ENCODE results near the gene KCND3.
"Not testable (repeated sequence)": the region's sequence is repeated elsewhere in the genome, so short reads cannot be mapped to it uniquely, and the experiment has no call there.

Gene KCND3

DNA sequence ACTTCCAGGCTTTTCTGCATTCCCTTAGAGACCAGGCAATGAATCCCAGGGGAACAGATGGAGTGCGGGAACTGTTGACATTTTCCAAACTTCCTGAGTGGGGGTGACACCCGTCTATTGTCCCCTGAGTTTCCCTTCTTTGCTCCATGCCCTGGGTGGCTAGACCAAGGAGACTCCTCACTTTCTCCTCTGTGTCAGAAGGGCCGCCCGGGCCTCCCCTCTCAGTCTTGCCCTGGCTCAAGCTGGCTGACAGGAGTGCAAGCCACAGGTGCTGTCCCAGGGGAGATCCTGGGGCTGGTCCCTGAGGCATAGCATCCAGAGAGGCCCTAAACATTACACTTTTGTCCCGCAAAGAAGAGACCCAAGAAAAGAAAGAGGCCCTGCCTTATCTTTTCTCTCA lies 170.9 kb downstream of the KCND3 start:
- no peak for DNase-seq (ENCODE audit: low read depth in 2 of 2, low spot score in 1 of 2)

DNA sequence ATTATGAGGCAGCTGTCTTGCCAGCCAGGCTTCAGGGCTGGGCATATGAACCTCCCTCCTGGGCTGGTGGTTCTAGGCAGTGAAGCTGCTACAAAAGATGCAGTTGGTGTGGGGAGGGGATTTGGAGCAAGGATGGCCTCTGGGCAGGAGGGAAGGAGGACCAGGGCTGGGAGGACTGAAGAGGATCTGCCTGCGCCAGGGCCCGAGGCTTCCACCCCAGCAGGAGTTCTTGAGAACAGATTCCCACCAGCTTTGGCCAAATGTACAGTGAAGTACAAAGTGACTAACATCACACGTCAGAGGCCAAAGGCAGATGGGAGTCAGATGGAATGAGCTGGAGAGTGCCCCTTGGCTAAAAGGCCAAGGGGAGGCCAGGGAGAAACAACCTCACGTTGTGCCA lies 171.4 kb downstream of the KCND3 start:
- DNase-seq (ENCODE audit: low read depth in 2 of 2, low spot score in 1 of 2): no peak

DNA sequence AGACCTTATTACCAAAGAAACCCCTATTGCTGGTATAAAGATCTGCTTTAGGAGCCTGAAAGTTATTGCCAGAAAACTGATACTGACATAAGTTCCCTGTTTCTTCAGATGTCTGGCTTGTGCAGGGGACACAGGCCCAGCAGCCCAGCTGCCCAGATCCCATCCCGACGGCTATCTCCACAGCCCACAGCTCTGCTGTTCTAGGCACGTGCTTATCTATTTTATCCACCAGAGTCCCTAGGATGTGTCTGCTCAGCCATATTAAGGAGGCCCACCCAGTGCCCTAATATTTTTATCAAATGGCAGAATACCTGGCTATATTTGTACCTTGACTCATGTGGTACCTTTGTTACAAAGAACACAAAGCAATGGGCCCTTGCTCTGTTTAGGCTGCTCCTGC lies 174.8 kb downstream of the KCND3 start:
- DNase-seq (ENCODE audit: low read depth in 2 of 2, low spot score in 1 of 2): no peak

DNA sequence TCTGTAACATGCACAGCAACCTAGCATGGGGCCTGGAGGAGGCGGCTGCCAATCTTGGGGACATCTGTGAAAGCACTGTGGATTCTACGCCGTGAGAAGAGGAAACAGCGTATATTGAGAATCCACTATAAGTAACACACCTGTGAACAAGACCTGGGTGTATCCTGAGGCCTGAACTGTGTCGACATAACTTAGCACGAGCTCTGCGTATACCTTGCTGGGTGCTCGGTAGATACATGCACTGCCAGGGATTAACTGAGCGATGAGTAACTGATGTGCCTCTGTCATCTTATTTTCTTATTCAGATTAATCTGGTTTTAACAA lies 175.2 kb downstream of the KCND3 start:
- no peak for DNase-seq (ENCODE audit: low read depth in 2 of 2, low spot score in 1 of 2)

DNA sequence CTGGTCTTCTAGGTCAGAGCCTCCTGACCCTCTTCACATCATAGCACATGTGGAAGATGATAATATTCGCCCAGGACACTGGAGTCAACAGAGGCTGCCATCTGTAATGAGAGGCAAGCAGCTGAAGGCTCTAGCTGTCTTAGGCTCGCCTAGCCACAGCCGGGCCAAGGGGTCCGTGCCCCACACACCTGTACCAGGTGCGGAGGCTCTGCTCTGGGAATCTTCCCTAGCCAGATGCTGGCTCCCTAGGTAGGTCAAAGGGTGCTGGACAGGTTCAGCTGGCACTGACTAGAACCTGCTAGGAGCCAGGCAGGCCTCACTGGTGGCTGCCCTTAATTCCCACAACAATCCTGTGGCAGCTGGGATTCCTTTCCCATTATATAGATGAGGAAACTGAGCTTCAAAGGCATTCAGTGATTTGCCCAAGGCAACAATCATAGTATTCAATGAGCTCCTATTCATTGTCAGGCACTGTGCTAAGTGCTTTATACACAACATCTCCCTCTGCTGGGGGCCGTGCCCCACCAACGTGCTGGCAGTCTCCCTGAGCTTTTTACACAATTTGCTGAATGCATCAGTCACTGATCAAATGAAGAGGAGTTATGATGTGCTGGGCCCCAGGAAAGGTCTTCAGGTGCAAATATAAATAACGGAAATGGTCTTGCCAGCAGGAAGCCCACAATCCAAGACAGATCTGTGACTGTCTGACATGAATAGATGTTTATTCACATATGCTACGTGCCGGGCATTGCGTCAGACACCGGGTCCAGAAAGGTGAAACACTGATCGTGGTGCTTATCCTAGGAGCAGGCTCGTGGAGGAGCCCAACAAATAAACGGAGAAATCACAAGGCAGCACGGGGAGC lies 175.8 kb downstream of the KCND3 start:
- no peak for DNase-seq (ENCODE audit: low read depth in 2 of 2, low spot score in 1 of 2)

DNA sequence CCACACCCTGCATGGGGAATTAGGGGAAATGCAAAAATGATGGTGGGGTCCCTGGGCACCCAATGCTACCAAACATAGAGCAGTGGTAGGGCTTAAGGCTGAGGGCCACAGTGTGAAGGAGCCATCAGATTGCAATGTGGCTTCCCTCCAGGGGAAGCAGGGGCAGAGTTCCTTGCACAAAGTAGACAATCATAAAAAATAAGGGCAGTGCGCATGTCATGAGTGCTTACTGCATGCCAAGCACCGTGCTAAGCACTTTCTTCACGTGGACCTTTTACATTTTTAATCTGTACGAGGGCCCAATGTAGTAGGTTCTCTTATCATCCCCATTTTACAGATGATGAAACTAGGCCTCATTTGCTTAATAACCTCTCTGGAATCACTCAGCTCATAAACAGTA lies 177.2 kb downstream of the KCND3 start:
- DNase-seq (ENCODE audit: low read depth in 2 of 2, low spot score in 1 of 2): no peak

DNA sequence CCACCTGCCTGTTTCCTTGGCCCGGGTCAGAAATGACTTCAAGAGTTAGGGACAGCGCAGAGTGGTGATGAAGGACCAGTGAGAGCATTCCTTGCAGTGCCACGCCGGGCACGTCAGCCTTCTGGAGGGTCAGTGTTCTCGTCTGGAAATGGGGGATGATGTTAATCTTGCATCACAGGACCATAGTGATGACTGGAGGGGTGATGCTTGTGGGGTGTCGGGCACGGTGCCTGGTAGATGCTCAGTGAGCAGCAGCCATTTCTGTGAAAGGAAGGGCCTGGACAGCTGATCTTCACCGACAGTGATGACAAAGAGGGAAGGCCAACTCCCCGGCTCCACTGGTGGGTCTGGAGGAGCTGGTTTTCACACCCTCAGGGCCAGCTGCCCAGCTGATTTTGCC lies 177.6 kb downstream of the KCND3 start:
- DNase-seq (ENCODE audit: low read depth in 2 of 2, low spot score in 1 of 2): no peak

DNA sequence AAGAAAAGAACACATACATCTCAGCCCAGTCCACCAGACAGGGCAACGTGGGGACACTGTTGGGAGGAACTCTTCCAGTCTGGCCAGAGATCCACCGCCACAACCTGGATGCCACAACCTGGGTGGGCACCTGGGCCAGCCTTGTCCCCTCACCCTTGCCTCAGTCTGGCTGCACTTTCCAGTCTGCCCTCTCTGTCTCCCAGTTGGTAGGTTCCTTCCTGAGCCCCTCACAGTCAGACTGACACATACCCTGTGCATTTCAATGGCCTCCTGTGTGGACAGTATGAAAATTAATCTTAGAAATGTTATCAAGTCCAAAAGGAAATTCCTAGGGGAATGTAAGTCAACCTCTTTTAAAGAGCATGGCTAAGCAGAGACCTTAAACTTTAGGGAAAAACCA lies 184.2 kb downstream of the KCND3 start:
- no peak for DNase-seq (ENCODE audit: low read depth in 2 of 2, low spot score in 1 of 2)

DNA sequence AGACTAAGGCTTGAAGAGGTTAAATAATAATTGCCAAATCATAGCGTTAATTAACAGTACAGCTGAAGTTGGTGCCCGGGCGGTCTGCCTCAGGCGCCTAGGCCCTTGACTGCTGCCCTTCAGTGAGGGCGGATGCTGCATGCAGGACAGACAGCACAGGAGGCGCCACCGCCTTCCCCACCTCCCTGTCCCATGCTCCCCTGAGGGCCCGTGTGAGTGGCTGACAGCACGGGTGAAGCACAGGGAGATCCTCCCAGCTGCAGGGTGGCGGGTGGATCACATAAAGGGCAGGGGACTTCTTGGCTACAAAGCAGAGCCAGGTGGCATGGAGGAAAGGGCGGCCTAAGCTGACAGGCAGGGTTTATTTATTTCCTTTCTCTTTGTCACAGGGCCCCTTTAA lies 184.7 kb downstream of the KCND3 start:
- DNase-seq (ENCODE audit: low read depth in 2 of 2, low spot score in 1 of 2): no peak

DNA sequence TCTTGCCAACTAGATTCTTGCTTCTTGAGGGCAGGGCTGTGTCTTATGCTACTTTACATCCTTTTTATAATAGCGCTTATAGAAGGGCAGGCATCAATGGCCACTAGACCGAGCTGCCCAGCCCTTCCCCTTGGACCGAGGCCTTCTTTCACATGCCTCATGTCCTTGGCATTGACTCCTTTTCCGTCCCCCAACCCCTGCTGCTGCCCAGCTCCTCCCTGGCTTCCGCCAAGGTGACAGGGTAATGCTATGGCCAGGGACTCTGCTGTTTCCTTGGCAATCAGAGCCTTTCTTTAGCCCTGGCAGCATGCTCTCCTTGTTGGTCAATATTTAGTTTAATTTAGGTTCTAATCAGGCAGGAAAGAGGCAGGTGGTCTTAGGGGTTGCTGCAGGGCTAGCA lies 185.5 kb downstream of the KCND3 start:
- no peak for DNase-seq (ENCODE audit: low read depth in 2 of 2, low spot score in 1 of 2)

DNA sequence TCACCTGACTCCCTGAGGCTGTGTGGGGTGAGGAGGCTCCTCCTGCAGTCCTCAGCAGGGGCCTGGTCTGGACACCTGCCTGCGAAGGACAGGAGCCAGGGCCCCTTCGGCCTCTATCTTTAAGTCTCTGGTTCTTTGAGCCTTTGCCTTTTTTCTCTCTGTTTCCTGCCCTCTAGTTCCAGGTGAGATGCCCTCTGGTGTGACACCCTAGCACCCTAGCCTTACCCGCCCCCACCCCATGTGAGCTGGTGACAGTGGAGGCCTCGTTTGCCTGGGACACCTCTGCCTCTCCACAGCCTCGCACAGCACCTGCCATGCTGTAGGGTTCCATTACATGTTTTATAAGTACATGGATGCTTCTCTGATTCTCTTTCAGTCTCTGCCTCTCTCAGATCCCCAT lies 186.5 kb downstream of the KCND3 start:
- DNase-seq (ENCODE audit: low read depth in 2 of 2, low spot score in 1 of 2): no peak

DNA sequence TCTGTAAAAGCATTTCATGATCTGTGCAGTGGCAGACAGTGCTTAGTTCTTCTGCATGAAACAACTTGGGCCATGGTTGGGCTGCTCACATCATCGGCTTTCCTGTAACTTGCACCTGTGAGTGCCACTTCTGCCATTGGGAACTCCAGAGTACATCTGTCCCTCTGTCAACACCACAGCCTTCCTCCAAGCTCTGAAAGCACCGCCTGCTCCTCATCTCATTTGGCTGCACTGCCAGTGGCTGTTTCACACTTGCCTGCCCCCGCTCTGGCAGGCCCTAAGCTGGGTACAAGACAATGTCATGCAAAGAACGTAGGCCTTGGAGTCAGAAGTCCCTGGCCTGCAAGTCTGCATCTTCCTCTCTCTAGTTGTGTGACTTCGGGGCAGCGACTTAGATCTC lies 187.4 kb downstream of the KCND3 start:
- no peak for DNase-seq (ENCODE audit: low read depth in 2 of 2, low spot score in 1 of 2)

DNA sequence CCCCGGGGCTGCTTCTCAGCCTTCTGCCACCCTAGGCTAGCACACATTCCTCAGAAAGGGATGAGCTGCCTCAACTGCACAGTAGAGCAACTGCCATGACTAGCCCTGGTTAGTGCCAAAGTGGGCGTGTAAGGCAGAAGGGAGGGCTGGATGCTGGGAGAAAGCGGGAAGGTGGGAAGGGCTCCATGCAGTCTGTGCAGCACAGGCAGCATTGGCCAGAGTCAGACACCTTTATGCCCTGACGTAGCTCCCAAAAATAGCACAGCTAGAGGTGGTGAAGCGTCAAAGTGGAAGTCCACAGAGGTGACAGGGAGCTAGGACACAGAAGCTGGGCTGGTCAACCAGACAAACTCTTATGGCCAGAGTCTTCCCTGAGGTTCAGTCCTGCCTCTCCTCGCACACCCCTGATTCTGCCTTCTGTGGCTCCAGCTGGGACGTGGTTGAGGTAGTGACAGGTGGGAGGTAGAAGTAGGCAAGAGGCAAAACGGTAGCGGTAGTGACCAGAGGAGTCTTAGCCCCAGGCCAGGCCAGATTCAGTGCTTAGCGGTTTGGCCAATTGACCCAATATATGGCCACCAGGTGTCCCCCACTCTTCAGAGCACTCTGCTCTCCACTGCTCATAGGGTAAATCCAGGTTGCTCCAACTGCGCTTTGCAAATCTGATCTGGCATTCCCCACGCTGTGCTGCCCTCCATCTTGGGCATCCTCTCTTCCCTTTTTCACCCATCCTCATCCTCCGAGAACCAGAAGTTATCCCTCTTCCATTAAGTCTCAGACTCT lies 188.2 kb downstream of the KCND3 start:
- DNase-seq (ENCODE audit: low read depth in 2 of 2, low spot score in 1 of 2): no peak

DNA sequence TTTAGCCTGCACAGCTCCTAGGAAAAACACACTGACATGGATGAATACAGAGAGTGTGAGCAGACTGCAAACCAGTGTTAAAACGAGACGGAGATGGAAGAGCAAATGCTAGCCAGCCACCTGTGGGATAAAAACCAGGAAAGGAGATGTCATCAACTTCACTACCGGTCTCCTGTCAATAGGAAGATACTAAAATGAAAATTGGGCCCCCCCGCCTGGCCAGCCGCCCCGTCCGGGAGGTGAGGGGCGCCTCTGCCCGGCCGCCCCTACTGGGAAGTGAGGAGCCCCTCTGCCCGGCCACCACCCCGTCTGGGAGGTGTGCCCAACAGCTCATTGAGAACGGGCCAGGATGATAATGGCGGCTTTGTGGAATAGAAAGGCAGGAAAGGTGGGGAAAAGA lies 189.7 kb downstream of the KCND3 start:
- DNase-seq (ENCODE audit: low read depth in 2 of 2, low spot score in 1 of 2): not testable (repeated sequence)

DNA sequence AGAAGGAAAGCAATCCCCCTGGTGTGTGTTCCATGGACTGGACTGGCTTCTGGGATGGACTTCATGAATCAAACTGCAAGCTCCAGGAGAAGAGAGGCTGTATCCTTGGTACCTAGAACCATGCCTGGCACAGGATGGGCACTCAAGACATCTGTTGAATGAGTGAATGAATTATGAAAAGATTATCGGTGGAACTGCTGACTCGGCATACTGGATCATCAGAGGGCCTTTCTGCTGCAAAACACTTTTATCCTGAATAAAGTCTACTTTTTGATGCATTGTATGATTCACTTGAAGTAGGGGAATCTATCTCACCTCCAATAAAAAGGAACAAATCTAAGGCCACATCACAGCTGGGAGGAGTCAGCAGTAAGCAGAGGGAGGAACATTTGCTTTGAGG lies 190.9 kb downstream of the KCND3 start:
- no peak for DNase-seq (ENCODE audit: low read depth in 2 of 2, low spot score in 1 of 2)

DNA sequence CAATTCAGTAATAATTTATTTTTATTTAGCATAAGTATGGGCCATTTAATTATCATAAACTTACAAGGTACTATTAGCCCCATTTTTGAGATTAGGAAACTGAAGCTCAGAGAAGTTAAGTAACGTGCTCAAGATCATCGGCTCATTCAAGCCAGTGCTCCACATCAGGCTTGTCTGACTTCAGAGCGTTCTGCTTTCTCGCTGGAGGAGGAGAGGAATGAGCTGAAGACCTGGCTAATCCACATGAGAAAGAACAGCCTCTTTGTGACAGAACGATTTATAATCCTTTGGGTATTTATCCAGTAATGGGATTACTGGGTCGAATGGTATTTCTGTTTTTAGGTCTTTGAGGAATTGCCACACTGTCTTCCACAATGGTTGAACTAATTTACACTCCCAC lies 194.1 kb downstream of the KCND3 start:
- DNase-seq (ENCODE audit: low read depth in 2 of 2, low spot score in 1 of 2): no peak

DNA sequence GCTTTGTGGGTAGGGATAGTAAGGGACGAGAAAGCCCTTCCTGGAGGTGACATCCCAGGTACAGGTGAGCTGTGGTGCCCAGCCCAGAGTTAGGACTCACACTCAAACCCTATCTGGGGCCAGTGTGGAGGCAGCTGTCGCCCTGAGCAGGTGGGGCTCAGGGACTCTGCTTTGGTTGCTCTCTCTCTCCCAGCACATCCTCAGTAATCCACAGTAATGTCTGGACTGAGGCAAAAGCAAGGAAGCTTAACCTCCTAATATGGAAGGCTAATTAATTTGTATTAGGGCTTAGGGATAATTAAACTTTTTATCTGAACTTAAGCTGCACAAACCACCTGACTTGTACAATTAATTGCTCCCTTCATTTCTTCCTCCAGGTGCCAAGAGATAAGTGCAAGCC lies 195.5 kb downstream of the KCND3 start:
- DNase-seq (ENCODE audit: low read depth in 2 of 2, low spot score in 1 of 2): no peak

DNA sequence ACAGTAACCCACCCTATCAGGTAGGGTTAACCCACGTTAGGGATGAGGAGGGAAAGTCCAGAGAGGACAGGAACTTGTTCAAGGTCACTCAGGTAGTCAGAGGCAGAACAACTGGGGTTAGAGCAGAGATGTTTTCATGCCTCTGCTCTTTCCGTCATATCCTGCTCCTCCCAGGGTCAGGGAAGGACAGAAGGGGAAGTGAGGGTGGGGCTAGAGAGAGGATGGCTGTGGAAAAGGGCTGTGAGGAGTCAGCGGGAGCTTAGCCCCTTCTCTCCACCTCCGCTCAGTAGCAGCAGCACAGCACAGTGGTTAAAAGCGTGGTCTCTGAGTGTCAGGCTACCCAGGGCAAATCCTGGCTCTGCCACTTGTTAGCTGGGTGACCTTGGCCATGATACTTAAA lies 197.2 kb downstream of the KCND3 start:
- DNase-seq (ENCODE audit: low read depth in 2 of 2, low spot score in 1 of 2): no peak

DNA sequence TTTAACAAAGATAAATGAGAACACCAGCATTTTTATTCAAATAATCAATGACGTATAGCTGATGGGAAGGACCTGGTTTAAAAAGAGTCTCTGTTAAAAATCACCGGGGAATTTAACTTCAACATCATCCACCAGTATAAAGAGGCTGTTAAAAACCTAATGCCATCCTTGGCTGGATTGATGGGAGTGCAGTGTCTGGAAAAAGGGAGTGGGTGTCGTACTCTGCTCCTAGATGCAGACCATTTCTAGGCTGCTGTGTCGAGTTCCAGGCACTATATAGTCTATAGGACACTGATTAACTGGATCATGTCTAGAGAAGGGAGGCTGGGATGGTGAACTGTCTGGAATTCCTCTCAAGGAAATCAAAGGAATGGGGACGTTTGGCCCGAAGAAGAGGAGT lies 197.7 kb downstream of the KCND3 start:
- no peak for DNase-seq (ENCODE audit: low read depth in 2 of 2, low spot score in 1 of 2)

DNA sequence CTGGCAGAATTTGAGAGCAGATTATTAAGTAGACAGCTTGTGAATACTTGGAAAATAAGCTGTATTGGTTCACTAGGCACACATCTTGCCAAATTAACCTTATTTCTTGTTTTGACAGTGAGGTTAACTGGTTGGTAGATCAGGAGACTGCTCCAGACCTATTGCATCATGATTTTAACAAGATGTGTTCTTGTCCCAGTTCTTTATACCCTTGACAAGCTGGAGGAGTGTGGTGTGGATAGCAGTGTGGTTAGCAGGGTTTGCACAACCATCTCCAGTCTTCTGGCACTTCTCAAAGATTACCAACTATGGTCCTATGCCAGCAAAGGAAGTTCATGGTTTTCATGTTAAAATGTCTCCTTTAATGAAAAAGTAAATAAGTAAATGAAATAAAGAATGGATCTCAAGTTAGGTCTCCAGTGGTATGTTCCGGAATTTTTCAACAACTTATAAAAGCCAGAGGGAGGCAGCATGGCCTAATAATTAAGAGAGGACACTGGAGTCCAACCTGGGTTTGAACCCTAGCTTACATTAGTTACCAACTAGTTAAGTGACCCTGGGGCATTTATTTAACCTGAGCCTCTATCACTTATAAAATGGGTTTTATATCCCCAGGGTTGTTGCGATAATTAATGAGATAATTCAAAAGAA lies 199.7 kb downstream of the KCND3 start:
- DNase-seq (ENCODE audit: low read depth in 2 of 2, low spot score in 1 of 2): no peak

DNA sequence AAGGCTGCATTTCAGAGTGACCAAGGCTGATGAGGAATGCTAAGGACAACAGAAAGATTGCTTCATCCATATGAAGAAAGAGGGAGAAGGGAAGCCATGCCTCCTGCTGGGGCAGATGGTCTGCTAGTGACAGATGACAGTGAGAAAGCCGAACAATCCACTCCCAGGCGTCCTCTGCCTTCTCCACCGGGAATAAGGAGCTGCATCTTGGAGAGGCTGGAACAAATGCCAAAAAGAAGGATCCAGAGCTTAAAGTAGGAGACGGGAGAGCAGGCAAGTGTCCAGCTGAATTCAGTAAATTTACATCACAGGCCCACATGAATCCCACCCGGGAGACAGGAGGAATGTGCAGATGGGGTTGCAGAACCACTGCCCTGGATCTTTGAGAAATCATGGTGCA lies 200.3 kb downstream of the KCND3 start:
- DNase-seq (ENCODE audit: low read depth in 2 of 2, low spot score in 1 of 2): no peak

DNA sequence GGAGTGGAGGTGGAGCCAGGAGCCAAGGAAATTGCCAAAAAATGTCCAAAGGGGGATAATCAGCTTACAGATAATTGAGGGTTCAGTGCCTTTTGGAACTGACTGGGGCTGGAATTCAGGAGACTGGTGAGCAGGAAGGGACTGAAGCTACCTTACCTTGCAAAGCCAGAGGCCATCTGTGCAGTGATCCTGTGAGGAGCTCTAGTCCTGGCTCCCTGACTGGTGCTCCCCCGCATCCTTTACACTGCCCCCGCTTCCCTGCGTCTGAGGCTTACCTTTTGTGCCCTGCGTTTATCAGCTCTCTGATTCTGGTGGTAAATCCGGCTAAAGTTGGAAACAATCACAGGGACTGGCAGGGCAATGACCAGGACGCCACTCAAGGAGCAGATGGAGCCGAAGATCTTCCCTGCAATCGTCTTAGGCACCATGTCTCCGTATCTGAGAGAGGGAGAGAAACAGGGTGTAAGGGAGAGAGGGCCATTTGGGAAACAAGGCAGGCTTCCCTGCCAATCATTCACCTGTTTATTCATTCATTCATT lies 202.7 kb downstream of the KCND3 start:
- DNase-seq (ENCODE audit: low read depth in 2 of 2, low spot score in 1 of 2): no peak

Measured in stimulated activated CD8-positive, alpha-beta memory T cell treated with anti-CD3 and anti-CD28 coated beads, Interleukin-4, amount 100 ng/mL, for 1 hour (primary cell).